ENCODE measurements around the gene SLC39A11.
"Not testable (repeated sequence)": the region's sequence is repeated elsewhere in the genome, so short reads cannot be mapped to it uniquely, and the experiment has no call there.

The SLC39A11 gene

GRCh38 chr17:72726936-72727335 is 365.6 kb downstream of the SLC39A11 start:
- DNase-seq: no peak

- peak in 49 of 58 donors; percentile 1 to 75 (median 29) for DNase-seq
Measured at GRCh38 chr17:72725433-72726068, 366.9 kb downstream of the SLC39A11 start.

- no peak for DNase-seq
Measured at GRCh38 chr17:72724267-72724666, 368.2 kb downstream of the SLC39A11 start.

- DNase-seq: no peak
Measured at GRCh38 chr17:72723711-72724110, 368.8 kb downstream of the SLC39A11 start.

- DNase-seq: no peak
Measured at GRCh38 chr17:72720494-72720825, 372.0 kb downstream of the SLC39A11 start.

GRCh38 chr17:72719578-72720493 is 372.7 kb downstream of the SLC39A11 start:
- DNase-seq: peak in 16 of 58 donors; percentile 3 to 28 (median 11)

- DNase-seq: no peak
Measured at GRCh38 chr17:72719206-72719577, 373.3 kb downstream of the SLC39A11 start.

- DNase-seq: no peak
Measured at GRCh38 chr17:72717676-72718075, 374.8 kb downstream of the SLC39A11 start.

- no peak for DNase-seq
Measured at GRCh38 chr17:72717276-72717675, 375.2 kb downstream of the SLC39A11 start.

- DNase-seq: peak in 14 of 58 donors; percentile 1 to 57 (median 9)
Measured at GRCh38 chr17:72715906-72716572, 376.4 kb downstream of the SLC39A11 start.

GRCh38 chr17:72714357-72714966 is 378.0 kb downstream of the SLC39A11 start:
- no peak for DNase-seq

- DNase-seq: no peak
Measured at GRCh38 chr17:72713701-72714100, 378.8 kb downstream of the SLC39A11 start.

- no peak for DNase-seq
Measured at GRCh38 chr17:72711521-72712310, 380.8 kb downstream of the SLC39A11 start.

GRCh38 chr17:72710834-72711233 is 381.7 kb downstream of the SLC39A11 start:
- DNase-seq: no peak

GRCh38 chr17:72710202-72710601 is 382.3 kb downstream of the SLC39A11 start:
- DNase-seq: no peak

- DNase-seq: not testable (repeated sequence)
Measured at GRCh38 chr17:72708682-72709081, 383.8 kb downstream of the SLC39A11 start.

- no peak for DNase-seq
Measured at GRCh38 chr17:72707881-72708280, 384.6 kb downstream of the SLC39A11 start.

GRCh38 chr17:72706396-72706981 is 386.0 kb downstream of the SLC39A11 start:
- DNase-seq: no peak

- DNase-seq: no peak
Measured at GRCh38 chr17:72705905-72706395, 386.5 kb downstream of the SLC39A11 start.

GRCh38 chr17:72702998-72703397 is 389.5 kb downstream of the SLC39A11 start:
- DNase-seq: no peak
